Measurements from ENCODE around the gene ZGPAT.
"Not testable (repeated sequence)": the region's sequence is repeated elsewhere in the genome, so short reads cannot be mapped to it uniquely, and the experiment has no call there.

Gene ZGPAT

GRCh38 chr20:63714858-63715257 is 7.0 kb downstream of the ZGPAT start:
- H3K27ac ChIP-seq = no peak overlapping the region

GRCh38 chr20:63718996-63719395 is 11.2 kb downstream of the ZGPAT start:
- Histone ChIP-seq H3K4me3 (no peak overlapping the region), H3K27ac (no peak overlapping the region)

More at GRCh38 chr20:63714858-63715257, 7.0 kb downstream of the ZGPAT start:
- no peak overlapping the region for H3K4me3 ChIP-seq

- H3K27ac ChIP-seq = not testable (repeated sequence)
Measured at GRCh38 chr20:63722967-63723622, 15.3 kb downstream of the ZGPAT start.

GRCh38 chr20:63730189-63730733 is 22.4 kb downstream of the ZGPAT start:
- H3K4me3 ChIP-seq = not testable (repeated sequence)
- H3K27ac ChIP-seq = peak overlapping the region in 8 of 21 experiments; percentile 5 to 77 (median 46)

More at GRCh38 chr20:63722967-63723622, 15.3 kb downstream of the ZGPAT start:
- not testable (repeated sequence) for H3K4me3 ChIP-seq

- Histone ChIP-seq H3K27ac (peak overlapping the region in 1 of 21 experiments; percentile 77), H3K4me3 (no peak overlapping the region)
Measured at GRCh38 chr20:63731410-63731809, 23.6 kb downstream of the ZGPAT start.

GRCh38 chr20:63732118-63733095 is 24.6 kb downstream of the ZGPAT start:
- Histone ChIP-seq H3K27ac (no peak overlapping the region), H3K4me3 (no peak overlapping the region)

GRCh38 chr20:63733117-63733516 is 25.3 kb downstream of the ZGPAT start:
- Histone ChIP-seq H3K27ac (no peak overlapping the region), H3K4me3 (no peak overlapping the region)

GRCh38 chr20:63733579-63734081 is 25.8 kb downstream of the ZGPAT start:
- H3K4me3 ChIP-seq = no peak overlapping the region
- H3K27ac ChIP-seq = no peak overlapping the region

GRCh38 chr20:63734111-63734945 is 26.5 kb downstream of the ZGPAT start:
- Histone ChIP-seq H3K27ac (no peak overlapping the region), H3K4me3 (no peak overlapping the region)

GRCh38 chr20:63734946-63735858 is 27.4 kb downstream of the ZGPAT start:
- no peak overlapping the region for H3K4me3 ChIP-seq
- H3K27ac ChIP-seq = peak overlapping the region in 3 of 21 experiments; percentile 20 to 94 (median 85)

GRCh38 chr20:63735859-63736718 is 28.2 kb downstream of the ZGPAT start, which contains the start of gene LIME1:
TSS of gene LIME1 (plus strand) at chr20:63736664. CDS start at chr20:63737550, 886 bp downstream.
- Histone ChIP-seq H3K4me3 (peak within 1 kb of the TSS; percentile 32 to 53 (median 41)), H3K27ac (peak within 1 kb of the TSS; percentile 6 to 94 (median 68))

- H3K27ac ChIP-seq = peak overlapping the region; percentile 6 to 94 (median 68)
- H3K4me3 ChIP-seq = peak overlapping the region; percentile 32 to 53 (median 41)
Measured at GRCh38 chr20:63736893-63737694, 29.3 kb downstream of the ZGPAT start.

- Histone ChIP-seq H3K4me3 (peak overlapping the region; percentile 32 to 53 (median 41)), H3K27ac (peak overlapping the region in 19 of 21 experiments; percentile 6 to 94 (median 68))
Measured at GRCh38 chr20:63737695-63737944, 29.8 kb downstream of the ZGPAT start.

- peak overlapping the region; percentile 32 to 53 (median 41) for H3K4me3 ChIP-seq
- H3K27ac ChIP-seq = peak overlapping the region in 20 of 21 experiments; percentile 6 to 94 (median 75)
Measured at GRCh38 chr20:63737945-63738686, 30.3 kb downstream of the ZGPAT start.

- peak overlapping the region; percentile 32 to 53 (median 41) for H3K4me3 ChIP-seq
- peak overlapping the region; percentile 19 to 94 (median 81) for H3K27ac ChIP-seq
Measured at GRCh38 chr20:63738687-63739129, 30.9 kb downstream of the ZGPAT start.

All from skin epidermis (tissue), 12 donors.